ENCODE measurements around the gene PLEKHM1. TPM values are rescaled to one million over a fixed set of nuclear protein-coding genes. Genes with fewer than 3 reads are reported as not detected.

Gene PLEKHM1
- total and polyA plus RNA-seq, 2 of the 13 experiments (the other 11 are each of a cell fraction or from before 2014, with no cell fraction given) = 7.6 to 13.5 TPM

DNA sequence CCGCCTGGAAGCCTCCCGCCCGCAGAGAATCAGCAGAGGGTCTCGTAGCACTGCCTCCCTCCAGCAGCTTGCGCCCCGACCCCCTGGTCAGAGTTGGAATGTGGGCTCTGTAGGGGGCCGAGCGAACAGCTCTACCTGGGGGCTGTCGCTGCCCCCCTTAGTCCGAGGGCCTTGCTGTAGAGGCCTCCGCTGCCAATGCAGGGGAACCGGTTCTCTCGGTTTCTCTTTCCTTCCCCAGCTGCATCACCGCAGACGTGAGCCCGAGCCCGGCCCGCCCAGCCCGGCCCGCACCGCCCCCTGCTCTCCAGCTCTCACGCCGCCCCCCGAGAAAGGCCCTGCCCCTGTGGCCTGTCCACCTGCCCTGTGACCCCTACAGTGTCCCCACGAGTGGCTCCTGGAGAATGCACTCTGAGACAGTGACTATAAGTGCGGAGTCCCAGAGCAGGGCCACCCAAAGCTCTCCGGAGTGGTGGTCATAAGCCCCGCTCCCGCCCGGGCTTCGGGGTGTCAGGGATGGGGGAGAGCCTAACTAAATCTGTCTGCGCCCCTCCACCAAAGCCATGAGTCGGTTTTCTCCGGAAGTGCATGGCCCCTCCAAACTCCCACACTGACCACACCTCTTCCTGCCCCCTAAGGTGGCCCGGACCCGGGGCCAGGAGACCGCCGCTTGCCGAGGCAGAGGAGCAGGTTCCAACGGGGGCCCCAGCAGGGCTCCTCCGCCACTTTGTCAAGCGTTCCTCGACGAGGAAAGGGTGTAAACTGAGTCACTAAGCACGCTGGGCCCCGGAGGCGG lies 59.6 kb downstream of the PLEKHM1 start (continued):
- TF ChIP-seq SMARCC2 (IDR thresholded peaks at IDR 0.05) (no peak), PHF20 (CRISPR knock-in tag; IDR thresholded peaks at IDR 0.05) (no peak), ZNF558 (CRISPR knock-in tag; IDR thresholded peaks at IDR 0.05; ENCODE audit: borderline replicate concordance) (0 out of 2 replicates have a peak, but pooled peaks have one; percentile 8), TCF7 (IDR thresholded peaks at IDR 0.05; ENCODE audit: low read depth) (no peak), ZSCAN20 (CRISPR knock-in tag; IDR thresholded peaks at IDR 0.05; ENCODE audit: borderline replicate concordance) (0 out of 2 replicates have a peak, but pooled peaks have one; percentile 75), ZNF253 (CRISPR knock-in tag; IDR thresholded peaks at IDR 0.05; ENCODE audit: borderline replicate concordance) (no peak), ZNF883 (CRISPR knock-in tag; IDR thresholded peaks at IDR 0.05; ENCODE audit: not compliant biosample characterization) (peak; percentile 91), ZBTB2 (CRISPR knock-in tag; IDR thresholded peaks at IDR 0.05; ENCODE audit: low read depth) (0 out of 2 replicates have a peak, but pooled peaks have one; percentile 14), ZKSCAN8 (CRISPR knock-in tag; IDR thresholded peaks at IDR 0.05; ENCODE audit: borderline replicate concordance) (no peak), ETV5 (CRISPR knock-in tag; IDR thresholded peaks at IDR 0.05; ENCODE audit: borderline replicate concordance) (peak; percentile 20; the same call in 1 of the 2 replicates), HNF1B (CRISPR knock-in tag; IDR thresholded peaks at IDR 0.05) (0 out of 2 replicates have a peak, but pooled peaks have one; percentile 8), ZNF350 (CRISPR knock-in tag; IDR thresholded peaks at IDR 0.05; ENCODE audit: borderline replicate concordance, low read depth) (peak; percentile 55; the same call in 1 of the 2 replicates), ZNF280B (CRISPR knock-in tag; IDR thresholded peaks at IDR 0.05; ENCODE audit: borderline replicate concordance) (peak; percentile 38; the same call in 1 of the 2 replicates), ZNF343 (CRISPR knock-in tag; IDR thresholded peaks at IDR 0.05) (0 out of 2 replicates have a peak, but pooled peaks have one; percentile 44), ZNF768 (CRISPR knock-in tag; IDR thresholded peaks at IDR 0.05) (peak; percentile 59; the same call in 1 of the 2 replicates)
- TF ChIP-seq, protein P1, sequence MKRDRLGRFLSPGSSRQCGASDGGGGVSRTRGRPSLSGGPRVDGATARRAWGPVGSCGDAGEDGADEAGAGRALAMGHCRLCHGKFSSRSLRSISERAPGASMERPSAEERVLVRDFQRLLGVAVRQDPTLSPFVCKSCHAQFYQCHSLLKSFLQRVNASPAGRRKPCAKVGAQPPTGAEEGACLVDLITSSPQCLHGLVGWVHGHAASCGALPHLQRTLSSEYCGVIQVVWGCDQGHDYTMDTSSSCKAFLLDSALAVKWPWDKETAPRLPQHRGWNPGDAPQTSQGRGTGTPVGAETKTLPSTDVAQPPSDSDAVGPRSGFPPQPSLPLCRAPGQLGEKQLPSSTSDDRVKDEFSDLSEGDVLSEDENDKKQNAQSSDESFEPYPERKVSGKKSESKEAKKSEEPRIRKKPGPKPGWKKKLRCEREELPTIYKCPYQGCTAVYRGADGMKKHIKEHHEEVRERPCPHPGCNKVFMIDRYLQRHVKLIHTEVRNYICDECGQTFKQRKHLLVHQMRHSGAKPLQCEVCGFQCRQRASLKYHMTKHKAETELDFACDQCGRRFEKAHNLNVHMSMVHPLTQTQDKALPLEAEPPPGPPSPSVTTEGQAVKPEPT (CRISPR knock-in tag; IDR thresholded peaks at IDR 0.05; ENCODE audit: low read depth) = no peak
- TF ChIP-seq, protein P2, sequence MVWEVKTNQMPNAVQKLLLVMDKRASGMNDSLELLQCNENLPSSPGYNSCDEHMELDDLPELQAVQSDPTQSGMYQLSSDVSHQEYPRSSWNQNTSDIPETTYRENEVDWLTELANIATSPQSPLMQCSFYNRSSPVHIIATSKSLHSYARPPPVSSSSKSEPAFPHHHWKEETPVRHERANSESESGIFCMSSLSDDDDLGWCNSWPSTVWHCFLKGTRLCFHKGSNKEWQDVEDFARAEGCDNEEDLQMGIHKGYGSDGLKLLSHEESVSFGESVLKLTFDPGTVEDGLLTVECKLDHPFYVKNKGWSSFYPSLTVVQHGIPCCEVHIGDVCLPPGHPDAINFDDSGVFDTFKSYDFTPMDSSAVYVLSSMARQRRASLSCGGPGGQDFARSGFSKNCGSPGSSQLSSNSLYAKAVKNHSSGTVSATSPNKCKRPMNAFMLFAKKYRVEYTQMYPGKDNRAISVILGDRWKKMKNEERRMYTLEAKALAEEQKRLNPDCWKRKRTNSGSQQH (CRISPR knock-in tag; IDR thresholded peaks at IDR 0.05; ENCODE audit: low read depth) = no peak
